Activated T-helper 1 cell treated with anti-CD3 and anti-CD28 coated beads, Interleukin-12 subunit alpha, Interleukin-12 subunit beta, Interleukin-2, Interleukin-4 antibody, amounts not matched to agents 30 ng/mL and 10 ng/mL and 1 ng/mL, durations not matched to agents 14 hours and 24 hours and 36 hours (primary cell): ENCODE results near the gene KCNMB3. TPM values are rescaled to one million over a fixed set of nuclear protein-coding genes. Genes with fewer than 3 reads are reported as not detected.
"Not testable (repeated sequence)": the region's sequence is repeated elsewhere in the genome, so short reads cannot be mapped to it uniquely, and the experiment has no call there.

Source experiments
- DNase-seq: peaks from one replicate; pipeline ENCODE4 v3.0.0; 2021; ENCODE audit warnings: low spot score
- H3K27ac Mint-ChIP-seq: one replicate; pipeline ENCODE4 v1.8.0; 2021; ENCODE audit warnings: mild to moderate bottlenecking, mixed read lengths
- H3K27me3 Mint-ChIP-seq: one replicate; pipeline ENCODE4 v1.8.0; 2022; ENCODE audit warnings: mild to moderate bottlenecking, moderate library complexity, mixed read lengths; ENCODE audit not compliant: insufficient read depth
- H3K36me3 Mint-ChIP-seq: one replicate; pipeline ENCODE4 v1.8.0; 2021; ENCODE audit warnings: low read depth, mixed read lengths
- H3K4me1 Mint-ChIP-seq: one replicate; pipeline ENCODE4 v1.8.0; 2021; ENCODE audit warnings: low read depth, mixed read lengths
- H3K4me3 Mint-ChIP-seq: one replicate; pipeline ENCODE4 v1.8.0; 2021; ENCODE audit warnings: mild to moderate bottlenecking, moderate library complexity, mixed read lengths
- H3K9me3 Mint-ChIP-seq: one replicate; pipeline ENCODE4 v1.8.0; 2021; ENCODE audit warnings: mixed read lengths
- intact Hi-C: fragments of 100-400 bp; cut with micrococcal nuclease; formaldehyde crosslinking; loops from one replicate; pipeline ENCODE4 v1.15.1; 2024
- total RNA-seq: library from RNA; stranded (reverse); gene quantifications from 2 replicates; pipeline ENCODE4 v1.2.3, GENCODE V29; 2022

KCNMB3 gene
- total RNA-seq, 1 donor from 2014 or later: 0.10 TPM

- DNase-seq: no peak
- Mint-ChIP-seq H3K36me3 (peaks cover 27% of the 10 kb centered on the region), H3K4me3 (no peak overlapping the region)
Measured at GRCh38 chr3:179224584-179224983, 26.3 kb downstream of the KCNMB3 start.

GRCh38 chr3:179223548-179223947 is 27.4 kb downstream of the KCNMB3 start:
- Mint-ChIP-seq H3K27ac (no peak overlapping the region), H3K9me3 (no peaks in the 10 kb centered on the region), H3K27me3 (no peaks in the 10 kb centered on the region), H3K36me3 (peaks cover 30% of the 10 kb centered on the region), H3K4me1 (peaks cover 5% of the 10 kb centered on the region), H3K4me3 (no peak overlapping the region)
- intact Hi-C loops: no loop called here
- DNase-seq: no peak

More at GRCh38 chr3:179224584-179224983, 26.3 kb downstream of the KCNMB3 start:
- Mint-ChIP-seq H3K27me3 (no peaks in the 10 kb centered on the region), H3K9me3 (no peaks in the 10 kb centered on the region), H3K27ac (no peak overlapping the region), H3K4me1 (peaks cover 5% of the 10 kb centered on the region)
- intact Hi-C loops: no loop called here

GRCh38 chr3:179218213-179218612 is 32.7 kb downstream of the KCNMB3 start:
- peaks cover 23% of the 10 kb centered on the region for H3K36me3 Mint-ChIP-seq
- H3K9me3 Mint-ChIP-seq, H3K4me3 Mint-ChIP-seq, DNase-seq, H3K27ac Mint-ChIP-seq, H3K4me1 Mint-ChIP-seq, H3K27me3 Mint-ChIP-seq, intact Hi-C loops: not testable (repeated sequence)

GRCh38 chr3:179215550-179215949 is 35.4 kb downstream of the KCNMB3 start:
- DNase-seq, H3K4me3 Mint-ChIP-seq, H3K27ac Mint-ChIP-seq, H3K9me3 Mint-ChIP-seq, H3K27me3 Mint-ChIP-seq, intact Hi-C loops, H3K4me1 Mint-ChIP-seq: not testable (repeated sequence)
- peaks cover 14% of the 10 kb centered on the region for H3K36me3 Mint-ChIP-seq

- H3K27me3 Mint-ChIP-seq: no peaks in the 10 kb centered on the region
- no peaks in the 10 kb centered on the region for H3K9me3 Mint-ChIP-seq
- H3K36me3 Mint-ChIP-seq: peaks cover 17% of the 10 kb centered on the region
- H3K4me3 Mint-ChIP-seq: no peak overlapping the region
- no peak overlapping the region for H3K27ac Mint-ChIP-seq
- H3K4me1 Mint-ChIP-seq: peaks cover 20% of the 10 kb centered on the region
- intact Hi-C loops: no loop called here
- DNase-seq: no peak
Measured at GRCh38 chr3:179200790-179201189, 50.1 kb downstream of the KCNMB3 start.

GRCh38 chr3:179196700-179197099 is 54.2 kb downstream of the KCNMB3 start:
- intact Hi-C loops: loop anchor here (1.0 kb wide), 2 partner anchors 15 to 49 kb away; no protein-coding TSS in a partner anchor
- Mint-ChIP-seq H3K27ac (peak overlapping the region; percentile 21), H3K4me1 (peaks cover 28% of the 10 kb centered on the region), H3K4me3 (peak overlapping the region; percentile 46), H3K27me3 (no peaks in the 10 kb centered on the region), H3K36me3 (peaks cover 8% of the 10 kb centered on the region), H3K9me3 (no peaks in the 10 kb centered on the region)
- no peak for DNase-seq

GRCh38 chr3:179196098-179196497 is 54.8 kb downstream of the KCNMB3 start:
- no peak overlapping the region for H3K4me3 Mint-ChIP-seq
- no peaks in the 10 kb centered on the region for H3K9me3 Mint-ChIP-seq
- peak; percentile 22 for DNase-seq
- peaks cover 7% of the 10 kb centered on the region for H3K36me3 Mint-ChIP-seq
- H3K4me1 Mint-ChIP-seq: peaks cover 28% of the 10 kb centered on the region
- intact Hi-C loops: loop anchor here (1.0 kb wide), 2 partner anchors 15 to 49 kb away; no protein-coding TSS in a partner anchor
- H3K27me3 Mint-ChIP-seq: no peaks in the 10 kb centered on the region
- H3K27ac Mint-ChIP-seq: no peak overlapping the region

- intact Hi-C loops: no loop called here
- peaks cover 5% of the 10 kb centered on the region for H3K36me3 Mint-ChIP-seq
- no peak overlapping the region for H3K4me3 Mint-ChIP-seq
- no peaks in the 10 kb centered on the region for H3K9me3 Mint-ChIP-seq
- H3K27me3 Mint-ChIP-seq: peaks cover 2% of the 10 kb centered on the region
- DNase-seq: no peak
- H3K27ac Mint-ChIP-seq: no peak overlapping the region
- peaks cover 28% of the 10 kb centered on the region for H3K4me1 Mint-ChIP-seq
Measured at GRCh38 chr3:179194931-179195330, 56.0 kb downstream of the KCNMB3 start.

Other genes starting within 250 kb of the KCNMB3 start
- gene ZMAT3, start 179.3 kb downstream of the KCNMB3 start, total RNA-seq: 16.9 and 17.3 TPM in 2 replicates
- 18.9 and 19.7 TPM in 2 replicates for gene PIK3CA, start 102.8 kb downstream of the KCNMB3 start, total RNA-seq
- gene ZNF639, start 71.9 kb upstream of the KCNMB3 start, total RNA-seq: 36.2 and 37.0 TPM in 2 replicates
- 29.5 and 37.7 TPM in 2 replicates for gene MFN1, start 96.6 kb upstream of the KCNMB3 start, total RNA-seq
- 13.9 and 15.4 TPM in 2 replicates for gene GNB4, start 200.4 kb upstream of the KCNMB3 start, total RNA-seq